ENCODE data around the gene RUVBL1.

- TF ChIP-seq, protein P1, sequence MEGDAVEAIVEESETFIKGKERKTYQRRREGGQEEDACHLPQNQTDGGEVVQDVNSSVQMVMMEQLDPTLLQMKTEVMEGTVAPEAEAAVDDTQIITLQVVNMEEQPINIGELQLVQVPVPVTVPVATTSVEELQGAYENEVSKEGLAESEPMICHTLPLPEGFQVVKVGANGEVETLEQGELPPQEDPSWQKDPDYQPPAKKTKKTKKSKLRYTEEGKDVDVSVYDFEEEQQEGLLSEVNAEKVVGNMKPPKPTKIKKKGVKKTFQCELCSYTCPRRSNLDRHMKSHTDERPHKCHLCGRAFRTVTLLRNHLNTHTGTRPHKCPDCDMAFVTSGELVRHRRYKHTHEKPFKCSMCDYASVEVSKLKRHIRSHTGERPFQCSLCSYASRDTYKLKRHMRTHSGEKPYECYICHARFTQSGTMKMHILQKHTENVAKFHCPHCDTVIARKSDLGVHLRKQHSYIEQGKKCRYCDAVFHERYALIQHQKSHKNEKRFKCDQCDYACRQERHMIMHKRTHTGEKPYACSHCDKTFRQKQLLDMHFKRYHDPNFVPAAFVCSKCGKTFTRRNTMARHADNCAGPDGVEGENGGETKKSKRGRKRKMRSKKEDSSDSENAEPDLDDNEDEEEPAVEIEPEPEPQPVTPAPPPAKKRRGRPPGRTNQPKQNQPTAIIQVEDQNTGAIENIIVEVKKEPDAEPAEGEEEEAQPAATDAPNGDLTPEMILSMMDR (conservative IDR thresholded peaks at IDR 0.05 in 1 of 2, IDR thresholded peaks at IDR 0.05 in 1 of 2; ENCODE audit: extremely low read depth in 1 of 2, insufficient read depth in 1 of 2, low read depth in 1 of 2, low read length in 2 of 2) = no peak
- no peak for TF ChIP-seq EZH2 (IDR thresholded peaks at IDR 0.05; ENCODE audit: borderline replicate concordance, low read length)
These were observed 44.7 kb downstream of the RUVBL1 start for GRCh38 chr3:128078875-128079274.
